Measurements from ENCODE around the gene TSPAN33.
A peak's percentile ranks its signal among the peaks of the same experiment; 100 is the strongest.

TSPAN33 gene

DNA sequence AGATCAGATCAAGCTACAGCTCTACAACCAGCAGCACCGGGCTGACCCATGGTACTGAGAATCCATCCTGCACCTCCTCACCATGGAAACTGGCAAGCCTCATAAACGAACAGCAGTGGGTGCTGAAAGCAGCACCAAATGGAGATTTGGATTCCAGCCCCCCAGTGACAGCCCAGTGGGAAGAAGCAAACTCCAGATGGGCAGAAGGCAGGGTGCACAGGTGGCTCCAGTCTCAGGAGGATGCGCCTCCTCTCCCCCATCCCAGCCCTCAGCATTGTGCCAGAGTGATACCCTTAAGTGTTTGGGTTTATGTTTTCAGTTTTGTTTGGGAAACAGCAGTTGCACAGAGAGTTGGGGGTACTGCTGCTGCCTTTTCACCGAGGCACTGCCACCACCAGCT is 23.3 kb downstream of the TSPAN33 start:
- Histone ChIP-seq H3F3A (ENCODE audit: insufficient read depth, low read length) (no peaks in the 10 kb centered on the region), H3K4me3 (ENCODE audit: low read depth, low read length, poor library complexity, severe bottlenecking) (no peak overlapping the region), H3K27me3 (ENCODE audit: insufficient read depth, low read length) (no peaks in the 10 kb centered on the region), H3K79me2 (ENCODE audit: insufficient read depth, low read length) (no peaks in the 10 kb centered on the region), H3K27ac (ENCODE audit: low read depth, low read length, poor library complexity, severe bottlenecking) (no peak overlapping the region), H3K36me3 (ENCODE audit: insufficient read depth, low read length) (peaks cover 19% of the 10 kb centered on the region; the same call in 1 of the 2 replicates), H4K20me1 (ENCODE audit: insufficient read depth, low read length) (no peaks in the 10 kb centered on the region), H3K4me2 (ENCODE audit: low read length) (no peak overlapping the region), H3K4me1 (ENCODE audit: insufficient read depth, low read length, severe bottlenecking) (peaks cover 17% of the 10 kb centered on the region), H3K9me3 (ENCODE audit: low read length) (no peaks in the 10 kb centered on the region), H2AFZ (ENCODE audit: low read length) (no peak overlapping the region), H3K9me2 (ENCODE audit: low read depth, low read length) (no peaks in the 10 kb centered on the region), H3K9ac (ENCODE audit: low read length) (no peak overlapping the region)
- TF ChIP-seq, protein P1, sequence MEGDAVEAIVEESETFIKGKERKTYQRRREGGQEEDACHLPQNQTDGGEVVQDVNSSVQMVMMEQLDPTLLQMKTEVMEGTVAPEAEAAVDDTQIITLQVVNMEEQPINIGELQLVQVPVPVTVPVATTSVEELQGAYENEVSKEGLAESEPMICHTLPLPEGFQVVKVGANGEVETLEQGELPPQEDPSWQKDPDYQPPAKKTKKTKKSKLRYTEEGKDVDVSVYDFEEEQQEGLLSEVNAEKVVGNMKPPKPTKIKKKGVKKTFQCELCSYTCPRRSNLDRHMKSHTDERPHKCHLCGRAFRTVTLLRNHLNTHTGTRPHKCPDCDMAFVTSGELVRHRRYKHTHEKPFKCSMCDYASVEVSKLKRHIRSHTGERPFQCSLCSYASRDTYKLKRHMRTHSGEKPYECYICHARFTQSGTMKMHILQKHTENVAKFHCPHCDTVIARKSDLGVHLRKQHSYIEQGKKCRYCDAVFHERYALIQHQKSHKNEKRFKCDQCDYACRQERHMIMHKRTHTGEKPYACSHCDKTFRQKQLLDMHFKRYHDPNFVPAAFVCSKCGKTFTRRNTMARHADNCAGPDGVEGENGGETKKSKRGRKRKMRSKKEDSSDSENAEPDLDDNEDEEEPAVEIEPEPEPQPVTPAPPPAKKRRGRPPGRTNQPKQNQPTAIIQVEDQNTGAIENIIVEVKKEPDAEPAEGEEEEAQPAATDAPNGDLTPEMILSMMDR (IDR thresholded peaks at IDR 0.05; ENCODE audit: low read length), result no peak
- no peak for TF ChIP-seq EZH2 (IDR thresholded peaks at IDR 0.05; ENCODE audit: borderline replicate concordance, low read length)

DNA sequence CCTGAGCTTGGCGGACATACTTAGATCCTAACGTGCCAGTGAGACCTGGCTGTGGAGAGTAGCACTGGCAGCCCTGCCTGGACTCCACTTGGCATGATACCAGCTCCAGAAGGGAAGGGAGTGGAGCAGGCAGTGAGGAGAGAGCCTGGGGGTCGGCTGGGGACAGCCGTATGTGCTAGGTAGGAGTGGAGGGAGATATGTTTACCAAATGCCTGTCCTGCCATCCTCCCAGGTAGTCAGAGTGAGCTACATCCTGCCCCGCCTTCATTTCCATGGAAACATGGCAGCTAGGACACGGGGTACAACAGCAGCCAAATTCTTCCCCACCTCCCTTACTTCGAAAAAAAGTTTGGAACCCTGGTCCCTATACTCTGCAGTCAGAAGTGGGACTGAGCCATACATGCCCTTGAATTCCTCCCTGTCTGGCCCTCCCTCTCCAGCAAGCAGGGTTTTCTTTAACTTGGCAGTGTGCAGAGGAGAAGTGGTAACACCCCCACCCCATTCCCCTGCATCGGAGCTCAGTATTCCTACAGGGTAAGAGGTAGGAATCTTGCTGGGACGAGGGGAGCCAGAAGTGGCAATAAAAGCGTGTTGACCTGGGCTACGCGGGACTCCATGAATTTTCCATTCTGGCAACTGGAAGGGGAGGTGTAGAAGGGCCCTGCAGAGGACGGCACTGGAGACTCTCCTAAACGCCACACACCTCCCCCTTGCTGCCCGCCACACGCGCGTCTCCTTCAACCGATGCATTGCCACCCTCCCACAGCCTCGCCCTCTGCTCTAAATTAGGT is 23.9 kb downstream of the TSPAN33 start:
- Histone ChIP-seq H3K9me2 (ENCODE audit: low read depth, low read length) (no peaks in the 10 kb centered on the region), H3F3A (ENCODE audit: insufficient read depth, low read length) (no peaks in the 10 kb centered on the region), H3K4me3 (ENCODE audit: low read depth, low read length, poor library complexity, severe bottlenecking) (peak overlapping the region; percentile 59), H3K27me3 (ENCODE audit: insufficient read depth, low read length) (no peaks in the 10 kb centered on the region), H2AFZ (ENCODE audit: low read length) (no peak overlapping the region), H3K9me3 (ENCODE audit: low read length) (no peaks in the 10 kb centered on the region), H3K36me3 (ENCODE audit: insufficient read depth, low read length) (peaks cover 19% of the 10 kb centered on the region; the same call in 1 of the 2 replicates), H3K27ac (ENCODE audit: low read depth, low read length, poor library complexity, severe bottlenecking) (no peak overlapping the region), H3K4me1 (ENCODE audit: insufficient read depth, low read length, severe bottlenecking) (peaks cover 17% of the 10 kb centered on the region), H3K9ac (ENCODE audit: low read length) (peak overlapping the region; percentile 60; the same call in 1 of the 2 replicates), H3K4me2 (ENCODE audit: low read length) (peak overlapping the region; percentile 75), H4K20me1 (ENCODE audit: insufficient read depth, low read length) (no peaks in the 10 kb centered on the region), H3K79me2 (ENCODE audit: insufficient read depth, low read length) (no peaks in the 10 kb centered on the region)
- TF ChIP-seq EZH2 (IDR thresholded peaks at IDR 0.05; ENCODE audit: borderline replicate concordance, low read length), result no peak
- TF ChIP-seq, protein P1 (IDR thresholded peaks at IDR 0.05; ENCODE audit: low read length), result no peak

DNA sequence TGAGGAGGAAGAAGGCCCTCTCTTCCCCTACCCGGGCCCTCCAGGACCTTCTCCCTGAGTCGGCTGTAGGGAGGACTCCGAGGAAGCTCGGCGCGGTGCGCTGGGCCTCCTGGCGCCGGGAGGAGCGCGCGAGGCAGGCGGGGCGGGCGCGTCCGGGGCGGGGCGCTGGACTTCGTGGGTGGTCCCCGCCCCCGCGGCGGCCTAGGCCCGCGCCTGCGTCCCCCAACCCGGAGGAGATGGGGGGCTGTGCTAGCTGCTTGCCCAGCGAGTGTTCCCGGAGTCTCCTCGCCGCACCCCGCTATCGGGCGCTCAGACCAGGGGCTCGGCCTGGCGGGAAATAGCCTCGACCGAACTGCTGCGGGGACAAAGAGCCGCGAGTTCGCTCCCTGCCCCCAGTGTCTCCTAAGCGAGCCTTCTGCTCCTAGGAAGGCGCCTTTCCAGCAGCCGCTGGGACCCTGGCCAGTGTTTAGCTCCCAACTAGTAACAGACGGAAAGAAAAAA is 24.7 kb downstream of the TSPAN33 start:
- H3K9me3 ChIP-seq (ENCODE audit: low read length), result no peaks in the 10 kb centered on the region
- TF ChIP-seq, protein P1 (IDR thresholded peaks at IDR 0.05; ENCODE audit: low read length), result no peak
- TF ChIP-seq EZH2 (IDR thresholded peaks at IDR 0.05; ENCODE audit: borderline replicate concordance, low read length), result no peak
- peaks cover 17% of the 10 kb centered on the region for H3K4me1 ChIP-seq (ENCODE audit: insufficient read depth, low read length, severe bottlenecking)
- H3F3A ChIP-seq (ENCODE audit: insufficient read depth, low read length), result no peaks in the 10 kb centered on the region
- no peak overlapping the region for H3K27ac ChIP-seq (ENCODE audit: low read depth, low read length, poor library complexity, severe bottlenecking)
- H3K79me2 ChIP-seq (ENCODE audit: insufficient read depth, low read length), result no peaks in the 10 kb centered on the region
- H3K27me3 ChIP-seq (ENCODE audit: insufficient read depth, low read length), result no peaks in the 10 kb centered on the region
- peak overlapping the region; percentile 59 for H3K4me3 ChIP-seq (ENCODE audit: low read depth, low read length, poor library complexity, severe bottlenecking)
- peak overlapping the region; percentile 60 for H3K9ac ChIP-seq (ENCODE audit: low read length)
- no peaks in the 10 kb centered on the region for H4K20me1 ChIP-seq (ENCODE audit: insufficient read depth, low read length)
- no peaks in the 10 kb centered on the region for H3K9me2 ChIP-seq (ENCODE audit: low read depth, low read length)
- peaks cover 19% of the 10 kb centered on the region; the same call in 1 of the 2 replicates for H3K36me3 ChIP-seq (ENCODE audit: insufficient read depth, low read length)
- peak overlapping the region; percentile 12 for H2AFZ ChIP-seq (ENCODE audit: low read length)
- H3K4me2 ChIP-seq (ENCODE audit: low read length), result peak overlapping the region; percentile 75
